GM04503 (cell line): ENCODE data around the gene MOB2.

ENCODE experiments used
- DNase-seq: peaks from one replicate; pipeline ENCODE4 v3.0.0-alpha.2; 2012; ENCODE audit warnings: low read depth

The MOB2 gene

GRCh38 chr11:1503708-1504104, 17.1 kb upstream of the MOB2 start:
- DNase-seq: no peak

GRCh38 chr11:1502954-1503707, 16.6 kb upstream of the MOB2 start:
- no peak for DNase-seq

GRCh38 chr11:1502168-1502953, 15.8 kb upstream of the MOB2 start:
- DNase-seq: no peak

- DNase-seq: no peak
Observed at GRCh38 chr11:1501421-1502167, 15.0 kb upstream of the MOB2 start.

- DNase-seq: no peak
Observed at GRCh38 chr11:1500466-1501420, 14.2 kb upstream of the MOB2 start.

- no peak for DNase-seq
Observed at GRCh38 chr11:1499899-1500298, 13.3 kb upstream of the MOB2 start.

GRCh38 chr11:1499261-1499890, 12.8 kb upstream of the MOB2 start:
- no peak for DNase-seq

- DNase-seq: no peak
Observed at GRCh38 chr11:1498262-1498661, 11.7 kb upstream of the MOB2 start.

- DNase-seq: no peak
Observed at GRCh38 chr11:1497600-1497999, 11.0 kb upstream of the MOB2 start.

GRCh38 chr11:1496761-1497095, 10.1 kb upstream of the MOB2 start:
- DNase-seq: no peak

- no peak for DNase-seq
Observed at GRCh38 chr11:1496091-1496760, 9.6 kb upstream of the MOB2 start.

- DNase-seq: no peak
Observed at GRCh38 chr11:1494650-1495049, 8.1 kb upstream of the MOB2 start.

GRCh38 chr11:1493650-1494244, 7.2 kb upstream of the MOB2 start:
- no peak for DNase-seq

GRCh38 chr11:1491379-1491778, 4.8 kb upstream of the MOB2 start:
- DNase-seq: no peak

- no peak for DNase-seq
Observed at GRCh38 chr11:1490651-1491050, 4.1 kb upstream of the MOB2 start.

GRCh38 chr11:1488575-1489180, 2.1 kb upstream of the MOB2 start:
- DNase-seq: no peak

GRCh38 chr11:1487851-1488574, 1.4 kb upstream of the MOB2 start:
- no peak for DNase-seq

GRCh38 chr11:1487091-1487850, 692 bp upstream of the MOB2 start:
- DNase-seq: no peak

GRCh38 chr11:1485504-1485885, 1.1 kb downstream of the MOB2 start:
- no peak for DNase-seq
